OCI-LY1 (cell line): ENCODE results near the gene CARM1.

ENCODE experiments used
- H2AFZ ChIP-seq: fragments of 200-600 bp; sonication (generic), shearing (Covaris generic); 2 replicates; pipeline ENCODE4 v1.6.0; 2014; ENCODE audit warnings: antibody characterized with exemption, mild to moderate bottlenecking, low read length
- H3F3A ChIP-seq: fragments of 200-600 bp; sonication (generic), shearing (Covaris generic); 2 replicates; pipeline ENCODE4 v1.6.0; 2014; ENCODE audit warnings: mild to moderate bottlenecking, antibody characterized with exemption, low read length, moderate library complexity; ENCODE audit not compliant: insufficient read depth
- H3K27ac ChIP-seq: fragments of 200-600 bp; sonication (generic); 2 replicates; pipeline ENCODE4 v1.5.1; 2014; ENCODE audit warnings: low read length, mixed run types, mild to moderate bottlenecking, low read depth; ENCODE audit not compliant: poor library complexity, severe bottlenecking
- H3K27me3 ChIP-seq: fragments of 200-600 bp; sonication (generic); 2 replicates; pipeline ENCODE4 v1.6.0; 2014; ENCODE audit warnings: antibody characterized with exemption, mild to moderate bottlenecking, low read length, moderate library complexity; ENCODE audit not compliant: insufficient read depth
- H3K36me3 ChIP-seq: fragments of 200-600 bp; sonication (generic); 2 replicates; pipeline ENCODE4 v1.6.1; 2014; ENCODE audit warnings: mild to moderate bottlenecking, antibody characterized with exemption, low read length, moderate library complexity, mixed read lengths; ENCODE audit not compliant: insufficient read depth
- H3K4me1 ChIP-seq: fragments of 200-600 bp; sonication (generic); 2 replicates; pipeline ENCODE4 v1.5.1; 2014; ENCODE audit warnings: mild to moderate bottlenecking, low read length, moderate library complexity; ENCODE audit not compliant: insufficient read depth, severe bottlenecking
- H3K4me2 ChIP-seq: fragments of 200-600 bp; sonication (generic), shearing (Covaris generic); 2 replicates; pipeline ENCODE4 v1.6.1; 2014; ENCODE audit warnings: low read length
- H3K4me3 ChIP-seq: fragments of 200-600 bp; sonication (generic); 2 replicates; pipeline ENCODE4 v1.5.1; 2014; ENCODE audit warnings: low read length, low read depth, mild to moderate bottlenecking, mixed read lengths; ENCODE audit not compliant: poor library complexity, severe bottlenecking
- H3K79me2 ChIP-seq: fragments of 200-600 bp; shearing (Covaris generic); 2 replicates; pipeline ENCODE4 v1.6.1; 2016; ENCODE audit warnings: mixed run types, low read length, mixed read lengths; ENCODE audit not compliant: insufficient read depth
- H3K9ac ChIP-seq: fragments of 200-600 bp; sonication (generic), shearing (Covaris generic); 2 replicates; pipeline ENCODE4 v1.6.1; 2014; ENCODE audit warnings: mild to moderate bottlenecking, low read length, mixed read lengths
- H3K9me2 ChIP-seq: fragments of 200-600 bp; sonication (generic), shearing (Covaris generic); 2 replicates; pipeline ENCODE4 v1.6.1; 2014; ENCODE audit warnings: low read depth, mild to moderate bottlenecking, low read length, mixed read lengths
- H3K9me3 ChIP-seq: fragments of 200-600 bp; shearing (Covaris generic); 2 replicates; pipeline ENCODE4 v1.6.1; 2014; ENCODE audit warnings: low read length, mixed read lengths
- H4K20me1 ChIP-seq: fragments of 200-600 bp; sonication (generic), shearing (Covaris generic); 2 replicates; pipeline ENCODE4 v1.6.0; 2016; ENCODE audit warnings: mild to moderate bottlenecking, low read length; ENCODE audit not compliant: insufficient read depth
- EZH2 ChIP-seq: fragments of 200-600 bp; sonication (generic), shearing (Covaris generic); IDR thresholded peaks from 2 replicates; pipeline ENCODE4 v1.8.0; 2017; ENCODE audit warnings: borderline replicate concordance, mixed run types, mild to moderate bottlenecking, antibody characterized with exemption, low read length, moderate library complexity, mixed read lengths
- TF ChIP-seq, protein P1 (sequence below): fragments of 200-600 bp; sonication (generic), shearing (Covaris generic); IDR thresholded peaks from 2 replicates; pipeline ENCODE4 v1.5.1; 2017; ENCODE audit warnings: mild to moderate bottlenecking, antibody characterized with exemption, low read length, moderate library complexity, mixed read lengths

The CARM1 gene

GRCh38 chr19:10848230-10848856 is 23.0 kb upstream of the CARM1 start, which contains the start of gene C19orf38:
Gene C19orf38, plus strand, starts transcription at chr19:10848415. Its CDS starts 94 bp downstream, at chr19:10848509.
- Histone ChIP-seq H3K4me2 (no peak within 1 kb of the TSS), H3K27me3 (peaks cover 10% of the 10 kb centered on the region), H2AFZ (no peak within 1 kb of the TSS), H3K9me2 (no peaks in the 10 kb centered on the region), H3K4me1 (no peaks in the 10 kb centered on the region), H3K9me3 (peaks cover 8% of the 10 kb centered on the region), H4K20me1 (no peaks in the 10 kb centered on the region), H3K79me2 (no peaks in the 10 kb centered on the region), H3K9ac (no peak within 1 kb of the TSS; the same call in 1 of the 2 replicates), H3K27ac (no peak within 1 kb of the TSS), H3K36me3 (peaks cover 6% of the 10 kb centered on the region; the same call in 1 of the 2 replicates), H3F3A (no peaks in the 10 kb centered on the region), H3K4me3 (no peak within 1 kb of the TSS)
- TF ChIP-seq, protein P1, sequence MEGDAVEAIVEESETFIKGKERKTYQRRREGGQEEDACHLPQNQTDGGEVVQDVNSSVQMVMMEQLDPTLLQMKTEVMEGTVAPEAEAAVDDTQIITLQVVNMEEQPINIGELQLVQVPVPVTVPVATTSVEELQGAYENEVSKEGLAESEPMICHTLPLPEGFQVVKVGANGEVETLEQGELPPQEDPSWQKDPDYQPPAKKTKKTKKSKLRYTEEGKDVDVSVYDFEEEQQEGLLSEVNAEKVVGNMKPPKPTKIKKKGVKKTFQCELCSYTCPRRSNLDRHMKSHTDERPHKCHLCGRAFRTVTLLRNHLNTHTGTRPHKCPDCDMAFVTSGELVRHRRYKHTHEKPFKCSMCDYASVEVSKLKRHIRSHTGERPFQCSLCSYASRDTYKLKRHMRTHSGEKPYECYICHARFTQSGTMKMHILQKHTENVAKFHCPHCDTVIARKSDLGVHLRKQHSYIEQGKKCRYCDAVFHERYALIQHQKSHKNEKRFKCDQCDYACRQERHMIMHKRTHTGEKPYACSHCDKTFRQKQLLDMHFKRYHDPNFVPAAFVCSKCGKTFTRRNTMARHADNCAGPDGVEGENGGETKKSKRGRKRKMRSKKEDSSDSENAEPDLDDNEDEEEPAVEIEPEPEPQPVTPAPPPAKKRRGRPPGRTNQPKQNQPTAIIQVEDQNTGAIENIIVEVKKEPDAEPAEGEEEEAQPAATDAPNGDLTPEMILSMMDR = no peak
- TF ChIP-seq EZH2 = no peak

- TF ChIP-seq, protein P1 = no peak
- no peak for TF ChIP-seq EZH2
Measured at GRCh38 chr19:10850631-10851030, 20.7 kb upstream of the CARM1 start.

DNA sequence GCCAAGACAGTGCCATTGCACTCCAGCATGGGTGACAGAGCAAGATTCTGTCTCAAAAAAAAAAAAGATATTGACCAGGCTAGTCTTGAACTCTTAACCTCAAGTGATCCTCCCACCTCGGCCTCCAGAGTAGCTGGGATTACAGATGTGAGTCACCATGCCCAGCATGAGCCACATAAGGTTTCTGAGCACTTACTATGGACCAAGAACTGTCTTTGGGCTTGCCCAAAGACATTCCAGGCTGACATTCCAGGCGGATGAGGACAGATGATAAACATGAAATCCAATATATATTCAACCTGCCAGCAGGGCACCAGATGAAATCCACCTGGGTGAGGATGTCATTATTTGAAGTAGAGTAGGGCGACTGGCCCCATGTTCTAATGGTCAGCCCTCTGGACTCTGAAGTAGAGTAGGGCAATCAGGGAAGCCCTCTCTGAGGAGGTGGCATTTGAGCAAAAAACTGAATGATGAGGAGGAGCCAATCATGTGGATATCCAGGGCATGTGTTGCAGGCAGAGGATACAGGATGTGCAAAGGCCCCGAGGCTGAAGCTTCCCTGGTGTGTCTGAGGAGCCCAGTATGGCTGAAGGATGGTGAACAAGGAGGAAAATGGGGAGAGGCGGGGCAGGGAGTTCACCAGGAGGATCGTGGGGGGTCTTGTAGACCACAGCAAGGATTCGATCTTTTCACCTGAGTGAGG is 19.1 kb upstream of the CARM1 start:
- peaks cover 4% of the 10 kb centered on the region; the same call in 1 of the 2 replicates for H3K27me3 ChIP-seq
- H3K79me2 ChIP-seq = no peaks in the 10 kb centered on the region
- H3K36me3 ChIP-seq = no peaks in the 10 kb centered on the region; the same call in 1 of the 2 replicates
- H3K9me3 ChIP-seq = no peaks in the 10 kb centered on the region
- no peaks in the 10 kb centered on the region for H3K4me1 ChIP-seq
- no peaks in the 10 kb centered on the region for H3K9me2 ChIP-seq
- H3K4me3 ChIP-seq = no peak overlapping the region
- no peak overlapping the region for H2AFZ ChIP-seq
- no peak for TF ChIP-seq EZH2
- TF ChIP-seq, protein P1 = no peak
- H3F3A ChIP-seq = no peaks in the 10 kb centered on the region
- H3K27ac ChIP-seq = no peak overlapping the region
- H3K4me2 ChIP-seq = no peak overlapping the region
- H4K20me1 ChIP-seq = no peaks in the 10 kb centered on the region
- no peak overlapping the region for H3K9ac ChIP-seq

More at GRCh38 chr19:10850631-10851030, 20.7 kb upstream of the CARM1 start:
- H3K79me2 ChIP-seq = no peaks in the 10 kb centered on the region
- no peaks in the 10 kb centered on the region for H4K20me1 ChIP-seq
- no peaks in the 10 kb centered on the region for H3K4me1 ChIP-seq
- no peaks in the 10 kb centered on the region for H3K9me2 ChIP-seq
- H3K27me3 ChIP-seq = peaks cover 10% of the 10 kb centered on the region
- H3K4me3 ChIP-seq = no peak overlapping the region
- H2AFZ ChIP-seq = no peak overlapping the region
- H3K9me3 ChIP-seq = peaks cover 8% of the 10 kb centered on the region
- H3F3A ChIP-seq = no peaks in the 10 kb centered on the region
- H3K4me2 ChIP-seq = no peak overlapping the region
- no peak overlapping the region for H3K9ac ChIP-seq
- H3K36me3 ChIP-seq = peaks cover 6% of the 10 kb centered on the region; the same call in 1 of the 2 replicates
- no peak overlapping the region for H3K27ac ChIP-seq
